Endothelial cell of umbilical vein (primary cell): ENCODE data around the gene GALK1.

Experiments
- CTCF ChIP-seq, 2 donors: IDR thresholded peaks; 1 replicate in 1 of 2; 2 replicates in 1 of 2; pipeline ENCODE4 v1.5.1; 2011; ENCODE audit warnings: low read length in 2 of 2, mild to moderate bottlenecking in 2 of 2, moderate library complexity in 2 of 2, control low read depth in 1 of 2, inconsistent platforms in 1 of 2, low read depth in 1 of 2; ENCODE audit not compliant: insufficient read depth in 1 of 2; ENCODE audit errors: extremely low read depth in 1 of 2
- EZH2 ChIP-seq: IDR thresholded peaks from 2 replicates; pipeline ENCODE4 v1.6.1; 2012; ENCODE audit warnings: borderline replicate concordance, low read depth, mild to moderate bottlenecking, moderate library complexity, low read length, inconsistent platforms; ENCODE audit not compliant: severe bottlenecking
- FOS ChIP-seq: IDR thresholded peaks from 2 replicates; pipeline ENCODE4 v1.6.1; 2011; ENCODE audit warnings: mild to moderate bottlenecking, low read length, moderate library complexity, borderline replicate concordance; ENCODE audit not compliant: insufficient read depth
- GATA2 ChIP-seq: IDR thresholded peaks from 2 replicates; pipeline ENCODE4 v1.7.0; 2011; ENCODE audit warnings: low read depth, mild to moderate bottlenecking, moderate library complexity, mixed read lengths, low read length; ENCODE audit not compliant: insufficient read length, insufficient read depth
- JUN ChIP-seq: IDR thresholded peaks from 2 replicates; pipeline ENCODE4 v1.6.1; 2011; ENCODE audit warnings: borderline replicate concordance, low read depth; ENCODE audit not compliant: insufficient read length, insufficient read depth
- MAX ChIP-seq: IDR thresholded peaks from 2 replicates; pipeline ENCODE4 v1.6.1; 2011; ENCODE audit not compliant: insufficient read depth, insufficient read length
- MYC ChIP-seq: IDR thresholded peaks from one replicate; pipeline ENCODE4 v1.6.1; 2011; ENCODE audit warnings: mild to moderate bottlenecking, low read depth, low read length
- POLR2A ChIP-seq: IDR thresholded peaks from 2 replicates; pipeline ENCODE4 v1.6.1; 2012; ENCODE audit warnings: low read depth, mild to moderate bottlenecking, control low read depth, low read length
- POLR2AphosphoS5 ChIP-seq: IDR thresholded peaks from 2 replicates; pipeline ENCODE4 v1.6.1; 2012; ENCODE audit warnings: low read depth, mild to moderate bottlenecking, control low read depth, low read length, moderate library complexity; ENCODE audit not compliant: insufficient read depth

GRCh38 chr17:75712446-75712845, 52.5 kb downstream of the GALK1 start:
- TF ChIP-seq POLR2A = no peak
- TF ChIP-seq CTCF (IDR thresholded peaks at IDR 0.05; ENCODE audit: extremely low read depth in 1 of 2, insufficient read depth in 1 of 2, low read depth in 1 of 2, low read length in 2 of 2) = no peak
- TF ChIP-seq MYC = no peak
- no peak for TF ChIP-seq EZH2
- TF ChIP-seq FOS = no peak
- no peak for TF ChIP-seq POLR2AphosphoS5
- TF ChIP-seq MAX = no peak
- no peak for TF ChIP-seq JUN
- TF ChIP-seq GATA2 = no peak
